ENCODE data around the gene CBL.

Gene CBL

DNA sequence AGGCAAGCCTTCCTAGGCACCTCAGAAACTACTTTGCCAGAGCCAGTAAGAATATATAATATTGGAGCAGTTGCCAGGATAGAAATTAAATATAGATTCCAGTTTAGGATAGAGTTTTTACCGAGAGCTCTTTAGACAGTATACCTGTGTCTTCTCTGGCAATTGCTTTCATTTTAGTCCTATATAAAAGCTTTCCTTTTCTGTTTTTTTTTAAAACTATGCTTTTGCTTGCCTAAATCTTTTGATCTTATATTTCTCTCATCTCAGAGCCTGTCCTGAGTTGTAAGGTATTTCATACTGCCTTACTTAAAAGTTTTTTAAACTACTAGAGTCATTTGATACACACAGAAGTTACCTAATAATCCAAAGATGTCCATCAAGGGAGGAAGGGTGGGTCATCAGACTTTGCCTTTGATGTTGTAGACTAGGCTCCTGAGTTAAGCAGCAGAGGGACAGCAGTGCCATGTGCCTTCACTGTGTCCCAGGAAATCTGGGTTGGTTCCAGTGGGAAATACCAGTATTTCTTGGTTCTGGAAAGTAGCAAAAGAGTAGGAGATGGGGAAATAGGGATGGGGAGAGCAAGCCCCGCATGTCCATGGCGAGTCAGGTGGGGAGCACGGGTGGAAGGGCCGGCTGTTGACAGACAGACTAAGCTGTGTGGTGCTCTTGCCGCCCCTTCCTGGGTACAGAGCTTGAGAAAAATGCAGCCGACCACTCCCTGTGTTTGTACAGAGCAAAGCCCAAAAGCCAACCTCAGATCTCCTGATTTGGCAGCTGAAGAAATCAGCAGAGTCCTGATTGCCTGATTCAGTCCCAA lies 99.6 kb downstream of the CBL start:
- Histone ChIP-seq H3K27me3 (no peaks in the 10 kb centered on the region), H3K4me3 (ENCODE audit: low read depth, low read length) (no peak overlapping the region), H3K36me3 (peaks cover 18% of the 10 kb centered on the region; the same call in 1 of the 2 replicates), H3K9me3 (no peaks in the 10 kb centered on the region), H3K4me1 (no peaks in the 10 kb centered on the region; the same call in 1 of the 2 replicates)
- DNase-seq, result no peak
- TF ChIP-seq, protein P1, sequence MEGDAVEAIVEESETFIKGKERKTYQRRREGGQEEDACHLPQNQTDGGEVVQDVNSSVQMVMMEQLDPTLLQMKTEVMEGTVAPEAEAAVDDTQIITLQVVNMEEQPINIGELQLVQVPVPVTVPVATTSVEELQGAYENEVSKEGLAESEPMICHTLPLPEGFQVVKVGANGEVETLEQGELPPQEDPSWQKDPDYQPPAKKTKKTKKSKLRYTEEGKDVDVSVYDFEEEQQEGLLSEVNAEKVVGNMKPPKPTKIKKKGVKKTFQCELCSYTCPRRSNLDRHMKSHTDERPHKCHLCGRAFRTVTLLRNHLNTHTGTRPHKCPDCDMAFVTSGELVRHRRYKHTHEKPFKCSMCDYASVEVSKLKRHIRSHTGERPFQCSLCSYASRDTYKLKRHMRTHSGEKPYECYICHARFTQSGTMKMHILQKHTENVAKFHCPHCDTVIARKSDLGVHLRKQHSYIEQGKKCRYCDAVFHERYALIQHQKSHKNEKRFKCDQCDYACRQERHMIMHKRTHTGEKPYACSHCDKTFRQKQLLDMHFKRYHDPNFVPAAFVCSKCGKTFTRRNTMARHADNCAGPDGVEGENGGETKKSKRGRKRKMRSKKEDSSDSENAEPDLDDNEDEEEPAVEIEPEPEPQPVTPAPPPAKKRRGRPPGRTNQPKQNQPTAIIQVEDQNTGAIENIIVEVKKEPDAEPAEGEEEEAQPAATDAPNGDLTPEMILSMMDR (IDR thresholded peaks at IDR 0.05; ENCODE audit: low read depth, low read length), result no peak

GRCh38 chr11:119306373-119306890 lies 100.3 kb downstream of the CBL start:
- peaks cover 16% of the 10 kb centered on the region; the same call in 1 of the 2 replicates for H3K36me3 ChIP-seq
- no peak for DNase-seq

GRCh38 chr11:119307219-119307618 lies 101.1 kb downstream of the CBL start:
- Histone ChIP-seq H3K27me3 (no peaks in the 10 kb centered on the region), H3K4me3 (ENCODE audit: low read depth, low read length) (no peak overlapping the region), H3K9me3 (no peaks in the 10 kb centered on the region), H3K36me3 (peaks cover 12% of the 10 kb centered on the region; the same call in 1 of the 2 replicates), H3K4me1 (no peaks in the 10 kb centered on the region; the same call in 1 of the 2 replicates)
- TF ChIP-seq, protein P1 (IDR thresholded peaks at IDR 0.05; ENCODE audit: low read depth, low read length), result peak; percentile 37
- DNase-seq, result no peak

More at GRCh38 chr11:119306373-119306890, 100.3 kb downstream of the CBL start:
- no peak overlapping the region for H3K4me3 ChIP-seq (ENCODE audit: low read depth, low read length)
- no peaks in the 10 kb centered on the region for H3K9me3 ChIP-seq
- TF ChIP-seq, protein P1 (IDR thresholded peaks at IDR 0.05; ENCODE audit: low read depth, low read length), result no peak
- no peaks in the 10 kb centered on the region for H3K27me3 ChIP-seq
- no peaks in the 10 kb centered on the region; the same call in 1 of the 2 replicates for H3K4me1 ChIP-seq

DNA sequence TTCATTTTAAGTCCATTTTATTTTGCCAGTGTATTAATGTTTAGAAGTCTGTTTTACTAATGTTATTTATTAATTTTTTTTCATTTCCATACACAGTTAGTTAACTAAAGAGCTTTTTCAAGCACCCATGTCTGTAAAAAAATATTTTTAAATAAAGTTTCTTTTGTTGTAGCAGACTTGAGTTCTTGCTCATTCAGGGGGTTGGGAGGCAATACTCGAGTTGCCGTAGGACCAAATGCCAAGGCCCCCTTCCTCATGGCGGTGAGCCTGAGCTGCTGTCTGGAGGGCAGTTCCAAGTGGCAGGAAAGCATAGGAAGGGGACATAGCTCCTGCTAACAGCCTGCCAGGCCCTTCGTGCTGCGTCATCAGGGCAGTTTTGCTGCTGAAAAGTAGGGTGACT lies 101.8 kb downstream of the CBL start:
- H3K4me1 ChIP-seq, result no peaks in the 10 kb centered on the region; the same call in 1 of the 2 replicates
- no peak for DNase-seq
- no peaks in the 10 kb centered on the region for H3K27me3 ChIP-seq
- no peak overlapping the region for H3K4me3 ChIP-seq (ENCODE audit: low read depth, low read length)
- peaks cover 12% of the 10 kb centered on the region; the same call in 1 of the 2 replicates for H3K36me3 ChIP-seq
- H3K9me3 ChIP-seq, result no peaks in the 10 kb centered on the region
- TF ChIP-seq, protein P1 (IDR thresholded peaks at IDR 0.05; ENCODE audit: low read depth, low read length), result no peak

DNA sequence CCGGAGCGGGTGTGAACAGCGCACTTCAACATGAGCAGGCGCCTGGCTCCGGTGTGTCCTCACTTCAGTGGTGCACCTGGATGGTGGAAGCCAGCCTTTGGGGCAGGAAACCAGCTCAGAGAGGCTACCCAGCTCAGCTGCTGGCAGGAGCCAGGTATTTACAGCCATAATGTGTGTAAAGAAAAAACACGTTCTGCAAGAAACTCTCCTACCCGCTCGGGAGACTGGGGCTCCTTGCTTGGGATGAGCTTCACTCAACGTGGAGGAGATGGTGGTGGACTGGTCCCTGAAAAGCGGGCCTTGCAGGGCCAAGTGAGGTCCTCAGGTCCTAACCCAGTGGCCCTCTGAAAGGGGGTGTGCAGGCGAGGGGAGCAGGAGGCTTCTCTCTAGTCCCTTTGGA lies 103.3 kb downstream of the CBL start:
- Histone ChIP-seq H3K9me3 (no peaks in the 10 kb centered on the region), H3K36me3 (peaks cover 12% of the 10 kb centered on the region; the same call in 1 of the 2 replicates), H3K27me3 (no peaks in the 10 kb centered on the region), H3K4me1 (no peaks in the 10 kb centered on the region; the same call in 1 of the 2 replicates), H3K4me3 (ENCODE audit: low read depth, low read length) (no peak overlapping the region)
- TF ChIP-seq, protein P1 (IDR thresholded peaks at IDR 0.05; ENCODE audit: low read depth, low read length), result no peak
- DNase-seq, result no peak
